Activated CD4-positive, CD25-positive, alpha-beta regulatory T cell (primary cell): ENCODE results near the gene ERP44.

Experiments used
- DNase-seq, 4 experiments: peaks; one replicate each; lab custom pipeline; 2025; lab: John Stamatoyannopoulos, UW

Gene ERP44

GRCh38 chr9:99936947-99937587 lies 161.7 kb downstream of the ERP44 start:
- no peak for DNase-seq

GRCh38 chr9:99931155-99931840 lies 167.5 kb downstream of the ERP44 start:
- no peak for DNase-seq

GRCh38 chr9:99929652-99930051 lies 169.1 kb downstream of the ERP44 start:
- DNase-seq, result no peak
